ENCODE measurements around the gene KIRREL1. TPM values are rescaled to one million over a fixed set of nuclear protein-coding genes. Genes with fewer than 3 reads are reported as not detected.
A peak's percentile ranks its signal among the peaks of the same experiment; 100 is the strongest.

KIRREL1 gene
- total and polyA plus RNA-seq, 2 experiments from 2014 or later, result 5.1 to 35.2 TPM

- Histone ChIP-seq H3K79me2 (replicated peaks; ENCODE audit: insufficient read depth) (peaks cover 12% of the 10 kb centered on the region), H3K36me3 (ENCODE audit: insufficient read depth) (no peaks in the 10 kb centered on the region; the same call in 1 of the 2 replicates)
- peaks cover 62% of the 10 kb centered on the region for H3K4me1 Mint-ChIP-seq
These were observed 83.0 kb downstream of the KIRREL1 start for GRCh38 chr1:158076441-158076840.

GRCh38 chr1:158077411-158078256, 84.2 kb downstream of the KIRREL1 start:
- DNase-seq (ENCODE audit: low spot score) (no peak), ATAC-seq (peak; percentile 59)
- H2AFZ ChIP-seq, result no peak overlapping the region
- no peaks in the 10 kb centered on the region for H3K27me3 ChIP-seq (ENCODE audit: insufficient read depth)
- H3K27ac Mint-ChIP-seq, result no peak overlapping the region; the same call in 1 of the 2 replicates
- H3K79me2 ChIP-seq (replicated peaks; ENCODE audit: insufficient read depth), result peaks cover 6% of the 10 kb centered on the region
- H3F3A ChIP-seq (replicated peaks; ENCODE audit: low read depth), result peaks cover 8% of the 10 kb centered on the region; the same call in 1 of the 2 replicates
- H3K4me3 ChIP-seq, result no peak overlapping the region
- peaks cover 43% of the 10 kb centered on the region for H3K36me3 Mint-ChIP-seq (ENCODE audit: low read depth)
- peaks cover 41% of the 10 kb centered on the region for H3K4me1 ChIP-seq (ENCODE audit: insufficient read depth)
- H3K27me3 Mint-ChIP-seq (ENCODE audit: insufficient read depth, low read depth, poor library complexity), result peaks cover 14% of the 10 kb centered on the region
- no peaks in the 10 kb centered on the region; the same call in 1 of the 2 replicates for H3K9me2 ChIP-seq (ENCODE audit: insufficient read depth)
- H3K9me3 Mint-ChIP-seq, result no peaks in the 10 kb centered on the region
- H4K20me1 ChIP-seq (replicated peaks; ENCODE audit: insufficient read depth), result no peaks in the 10 kb centered on the region; the same call in 1 of the 2 replicates
- H3K27ac ChIP-seq (ENCODE audit: low read depth), result 0 out of 2 replicates have a peak overlapping the region, but pooled peaks have one; percentile 63
- no peak overlapping the region; the same call in 2 of the 3 replicates for H3K4me3 Mint-ChIP-seq
- H3K4me2 ChIP-seq, result peak overlapping the region; percentile 26; the same call in 1 of the 2 replicates
- H3K4me1 Mint-ChIP-seq, result peaks cover 51% of the 10 kb centered on the region
- H3K36me3 ChIP-seq (ENCODE audit: insufficient read depth), result no peaks in the 10 kb centered on the region; the same call in 1 of the 2 replicates
- no peak for TF ChIP-seq ZNF331 (CRISPR knock-in tag; IDR thresholded peaks at IDR 0.05; ENCODE audit: low read depth)
- no peak for TF ChIP-seq NANOG (IDR thresholded peaks at IDR 0.05; ENCODE audit: borderline replicate concordance)
- TF ChIP-seq REST (IDR thresholded peaks at IDR 0.05; ENCODE audit: unreplicated experiment), result no peak

More at GRCh38 chr1:158076441-158076840, 83.0 kb downstream of the KIRREL1 start:
- H3K9me2 ChIP-seq (ENCODE audit: insufficient read depth), result no peaks in the 10 kb centered on the region; the same call in 1 of the 2 replicates
- peaks cover 41% of the 10 kb centered on the region for H3K4me1 ChIP-seq (ENCODE audit: insufficient read depth)
- H3K4me3 Mint-ChIP-seq, result no peak overlapping the region
- no peaks in the 10 kb centered on the region; the same call in 1 of the 2 replicates for H4K20me1 ChIP-seq (replicated peaks; ENCODE audit: insufficient read depth)
- DNase-seq (ENCODE audit: low spot score) (no peak), ATAC-seq (no peak)
- H3K27me3 ChIP-seq (ENCODE audit: insufficient read depth), result no peaks in the 10 kb centered on the region
- H3F3A ChIP-seq (replicated peaks; ENCODE audit: low read depth), result peaks cover 8% of the 10 kb centered on the region; the same call in 1 of the 2 replicates
- TF ChIP-seq ZNF114 (CRISPR knock-in tag; IDR thresholded peaks at IDR 0.05), result no peak
- no peak for TF ChIP-seq EZH2phosphoT487 (IDR thresholded peaks at IDR 0.05; ENCODE audit: unreplicated experiment)
- no peak for TF ChIP-seq NANOG (IDR thresholded peaks at IDR 0.05; ENCODE audit: borderline replicate concordance)
- TF ChIP-seq CREB1 (CRISPR knock-in tag; IDR thresholded peaks at IDR 0.05; ENCODE audit: low read depth), result no peak
- TF ChIP-seq EZH2 (IDR thresholded peaks at IDR 0.05; ENCODE audit: low read depth, unreplicated experiment), result no peak
- TF ChIP-seq JUNB (IDR thresholded peaks at IDR 0.05; ENCODE audit: unreplicated experiment), result no peak
- TF ChIP-seq ETS1 (IDR thresholded peaks at IDR 0.05), result no peak
- no peak for TF ChIP-seq ZNF331 (CRISPR knock-in tag; IDR thresholded peaks at IDR 0.05; ENCODE audit: low read depth)
- TF ChIP-seq STAT1 (IDR thresholded peaks at IDR 0.05; ENCODE audit: unreplicated experiment), result no peak
- H2AFZ ChIP-seq, result no peak overlapping the region
- no peak overlapping the region for H3K4me3 ChIP-seq
- H3K27ac Mint-ChIP-seq, result peak overlapping the region; percentile 10; the same call in 1 of the 2 replicates
- peaks cover 12% of the 10 kb centered on the region for H3K27me3 Mint-ChIP-seq (ENCODE audit: insufficient read depth, low read depth, poor library complexity)
- no peak overlapping the region for H3K4me2 ChIP-seq
- 0 out of 2 replicates have a peak overlapping the region, but pooled peaks have one; percentile 63 for H3K27ac ChIP-seq (ENCODE audit: low read depth)
- no peaks in the 10 kb centered on the region for H3K9me3 Mint-ChIP-seq
- peaks cover 38% of the 10 kb centered on the region for H3K36me3 Mint-ChIP-seq (ENCODE audit: low read depth)

All from GM23338 (cell line).